ENCODE results near the gene CCDC93.

- TF ChIP-seq TAF1 (IDR thresholded peaks at IDR 0.05; ENCODE audit: low read depth) (no peak), POLR2AphosphoS5 (IDR thresholded peaks at IDR 0.05) (no peak), REST (IDR thresholded peaks at IDR 0.05; ENCODE audit: borderline replicate concordance) (no peak)
These were observed 32.8 kb downstream of the CCDC93 start for GRCh38 chr2:117980783-117981676.

All from neural cell (in vitro differentiated cells).